ENCODE measurements around the gene NAA80. TPM values are rescaled to one million over a fixed set of nuclear protein-coding genes. Genes with fewer than 3 reads are reported as not detected.

Gene NAA80
- total and polyA plus RNA-seq, 2 of the 13 experiments (the other 11 are each of a cell fraction or from before 2014, with no cell fraction given), result 3.4 to 8.7 TPM

DNA sequence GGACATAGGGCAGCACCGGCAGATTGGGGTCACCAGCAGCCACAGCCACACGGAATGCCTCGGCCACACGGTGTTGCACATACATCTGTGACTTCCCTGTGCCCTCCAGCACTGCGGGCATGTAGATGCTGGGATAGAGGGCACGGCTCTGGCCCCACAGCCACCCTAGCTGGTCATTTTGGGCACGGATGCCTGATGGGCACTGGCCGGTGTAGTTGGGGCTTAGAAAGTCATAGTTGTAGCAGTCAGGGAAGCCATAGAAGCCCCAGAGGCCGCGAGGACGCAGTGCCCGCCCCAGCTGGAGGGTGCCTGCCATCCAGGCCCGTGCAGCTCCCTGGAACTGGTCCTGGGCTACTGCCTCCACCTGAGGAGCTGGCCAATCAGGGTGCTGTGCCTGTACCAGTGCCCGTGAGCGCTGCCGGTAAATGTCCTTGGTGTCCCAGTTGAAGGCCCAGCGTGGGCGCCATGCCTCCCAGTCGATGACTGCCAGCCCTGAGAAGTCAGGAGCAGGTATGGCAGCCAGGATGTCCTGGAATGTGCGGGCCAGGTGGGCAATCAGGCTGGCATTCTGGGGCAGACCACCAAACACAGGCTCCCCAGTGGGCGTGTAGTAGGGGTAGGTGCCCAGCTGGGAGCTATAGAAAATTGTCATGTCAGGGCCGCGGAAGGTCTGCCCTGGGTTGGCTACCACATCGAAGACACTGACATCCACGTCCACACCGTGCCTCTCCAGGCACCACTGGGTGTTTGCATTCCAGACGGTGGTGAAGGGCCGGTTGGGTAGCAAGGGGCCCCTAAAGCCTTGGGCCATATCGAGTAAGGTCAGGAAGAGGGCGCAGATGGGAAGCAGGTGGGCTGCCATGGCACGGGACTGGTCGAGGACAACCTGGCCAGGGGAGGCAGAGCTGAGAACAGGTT is 3.1 kb upstream of the NAA80 start:
- in situ Hi-C loops (cut with HindIII; ENCODE audit: extremely low pct_ligation_motif_present, low pct_unique_long_range_greater_than_20kb), result no loop called here
- Histone ChIP-seq H3K4me3 (replicated peaks in 1 of 3; ENCODE audit: insufficient read depth in 1 of 3, low read depth in 2 of 3, low read length in 3 of 3) (peak overlapping the region; percentile 67 to 91 (median 71)), H3K27ac (ENCODE audit: extremely low read length, insufficient read depth, low read length) (peak overlapping the region; percentile 96), H3K27me3 (ENCODE audit: control insufficient read depth in 1 of 2, insufficient read depth in 2 of 2, low read length in 2 of 2) (no peaks in the 10 kb centered on the region; a peak in 1 of 5 replicates), H3K4me2 (ENCODE audit: low read depth, low read length) (peak overlapping the region; percentile 86), H3K79me2 (ENCODE audit: insufficient read depth, low read length) (peaks cover 36% of the 10 kb centered on the region), H3K4me1 (ENCODE audit: insufficient read depth, low read length) (peaks cover 56% of the 10 kb centered on the region), H4K20me1 (ENCODE audit: insufficient read depth, low read length) (peaks cover 11% of the 10 kb centered on the region), H3K9me3 (ENCODE audit: low read length) (no peaks in the 10 kb centered on the region), H3K9ac (ENCODE audit: insufficient read depth, low read depth, low read length) (peak overlapping the region; percentile 93), H2AFZ (ENCODE audit: low read length) (no peak overlapping the region), H3K36me3 (replicated peaks in 1 of 2; ENCODE audit: control insufficient read depth in 1 of 2, insufficient read depth in 2 of 2, low read length in 2 of 2) (peaks cover 1 to 3% of the 10 kb centered on the region in 2 experiments; a peak in 2 of 5 replicates)
- ChIA-PET POLR2A (interaction anchor here (1.1 to 7.9 kb wide), 14 partner anchors 10 to 106 kb away, joined by 3 to 222 read pairs (median 12); partner anchors contain the start of genes CYB561D2, GNAI2, HYAL2 and IFRD2), CTCF (ENCODE audit: low intra/inter-chr PET ratio, low total read pairs) (interaction anchor here (1.9 to 2.5 kb wide), 2 partner anchors 20 to 22 kb away, joined by 14 to 15 read pairs; partner anchors contain the start of gene HYAL2)
- WGBS (ENCODE audit: low lambda C conversion rate), result 10% methylated on average over 2 of the region's 32 CpGs
- ATAC-seq (peak; percentile 3), DNase-seq (ENCODE audit: low spot score) (no peak), FAIRE-seq (no peak)
- BruUV-seq (replicated peaks), result no TSS peak
- intact Hi-C loops (cut with micrococcal nuclease; ENCODE audit: unreplicated experiment), result loop anchor here (1.0 to 5.0 kb wide), 2 partner anchors 22 to 40 kb away; no protein-coding TSS in a partner anchor
- TF ChIP-seq ZNF557 (CRISPR knock-in tag; IDR thresholded peaks at IDR 0.05), result no peak
- TF ChIP-seq NFAT5 (CRISPR knock-in tag; IDR thresholded peaks at IDR 0.05), result no peak
- 0 out of 2 replicates have a peak, but pooled peaks have one; percentile 6 for TF ChIP-seq TFAP4 (IDR thresholded peaks at IDR 0.05; ENCODE audit: borderline replicate concordance, low read depth)
- TF ChIP-seq CCDC6 (CRISPR knock-in tag; IDR thresholded peaks at IDR 0.05), result peak; percentile 75; the same call in 1 of the 2 replicates
- TF ChIP-seq SNAPC2 (CRISPR knock-in tag; IDR thresholded peaks at IDR 0.05), result no peak
- peak; percentile 2; the same call in 1 of the 2 replicates for TF ChIP-seq YEATS4 (CRISPR knock-in tag; IDR thresholded peaks at IDR 0.05; ENCODE audit: borderline replicate concordance)
- peak; percentile 33 for TF ChIP-seq ZXDC (CRISPR knock-in tag; IDR thresholded peaks at IDR 0.05)
- TF ChIP-seq, protein P1, sequence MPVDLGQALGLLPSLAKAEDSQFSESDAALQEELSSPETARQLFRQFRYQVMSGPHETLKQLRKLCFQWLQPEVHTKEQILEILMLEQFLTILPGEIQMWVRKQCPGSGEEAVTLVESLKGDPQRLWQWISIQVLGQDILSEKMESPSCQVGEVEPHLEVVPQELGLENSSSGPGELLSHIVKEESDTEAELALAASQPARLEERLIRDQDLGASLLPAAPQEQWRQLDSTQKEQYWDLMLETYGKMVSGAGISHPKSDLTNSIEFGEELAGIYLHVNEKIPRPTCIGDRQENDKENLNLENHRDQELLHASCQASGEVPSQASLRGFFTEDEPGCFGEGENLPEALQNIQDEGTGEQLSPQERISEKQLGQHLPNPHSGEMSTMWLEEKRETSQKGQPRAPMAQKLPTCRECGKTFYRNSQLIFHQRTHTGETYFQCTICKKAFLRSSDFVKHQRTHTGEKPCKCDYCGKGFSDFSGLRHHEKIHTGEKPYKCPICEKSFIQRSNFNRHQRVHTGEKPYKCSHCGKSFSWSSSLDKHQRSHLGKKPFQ (CRISPR knock-in tag; IDR thresholded peaks at IDR 0.05; ENCODE audit: insufficient replicate concordance), result peak; percentile 26
- TF ChIP-seq ZNF354B (CRISPR knock-in tag; IDR thresholded peaks at IDR 0.05), result 0 out of 2 replicates have a peak, but pooled peaks have one; percentile 16
- 0 out of 2 replicates have a peak, but pooled peaks have one; percentile 26 for TF ChIP-seq BRD4 (CRISPR knock-in tag; IDR thresholded peaks at IDR 0.05)
